Endothelial cell of hepatic sinusoid (primary cell): ENCODE measurements around the gene MSX2.

Source experiments
- in situ Hi-C: cut with HindIII; loops from 2 replicates; pipeline ENCODE4 v1.10.0; 2017; ENCODE audit warnings: low sequenced_read_pairs

Gene MSX2

DNA sequence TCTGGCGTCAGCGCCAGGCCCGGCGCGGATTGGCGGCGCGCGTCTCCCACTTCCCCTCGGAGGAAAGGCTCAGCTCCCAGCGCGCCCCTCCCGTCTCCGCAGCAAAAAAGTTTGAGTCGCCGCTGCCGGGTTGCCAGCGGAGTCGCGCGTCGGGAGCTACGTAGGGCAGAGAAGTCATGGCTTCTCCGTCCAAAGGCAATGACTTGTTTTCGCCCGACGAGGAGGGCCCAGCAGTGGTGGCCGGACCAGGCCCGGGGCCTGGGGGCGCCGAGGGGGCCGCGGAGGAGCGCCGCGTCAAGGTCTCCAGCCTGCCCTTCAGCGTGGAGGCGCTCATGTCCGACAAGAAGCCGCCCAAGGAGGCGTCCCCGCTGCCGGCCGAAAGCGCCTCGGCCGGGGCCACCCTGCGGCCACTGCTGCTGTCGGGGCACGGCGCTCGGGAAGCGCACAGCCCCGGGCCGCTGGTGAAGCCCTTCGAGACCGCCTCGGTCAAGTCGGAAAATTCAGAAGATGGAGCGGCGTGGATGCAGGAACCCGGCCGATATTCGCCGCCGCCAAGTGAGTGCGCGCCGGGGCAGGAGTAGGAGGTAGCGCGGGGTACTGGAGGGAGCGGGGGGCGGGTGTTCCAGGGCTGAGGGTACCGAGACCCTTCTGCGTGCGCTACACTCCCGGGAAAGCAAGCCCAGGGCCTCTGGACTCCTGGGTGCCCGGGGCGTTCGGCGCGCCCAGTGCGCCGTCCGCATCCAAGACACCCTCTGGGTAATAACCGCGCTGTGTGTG lies at the start of gene MSX2:
MSX2 (plus strand) TSS at position 99 of the 777 bp plus-strand sequence; CDS start at position 177, 78 bp downstream.
- in situ Hi-C loops: no loop called here

DNA sequence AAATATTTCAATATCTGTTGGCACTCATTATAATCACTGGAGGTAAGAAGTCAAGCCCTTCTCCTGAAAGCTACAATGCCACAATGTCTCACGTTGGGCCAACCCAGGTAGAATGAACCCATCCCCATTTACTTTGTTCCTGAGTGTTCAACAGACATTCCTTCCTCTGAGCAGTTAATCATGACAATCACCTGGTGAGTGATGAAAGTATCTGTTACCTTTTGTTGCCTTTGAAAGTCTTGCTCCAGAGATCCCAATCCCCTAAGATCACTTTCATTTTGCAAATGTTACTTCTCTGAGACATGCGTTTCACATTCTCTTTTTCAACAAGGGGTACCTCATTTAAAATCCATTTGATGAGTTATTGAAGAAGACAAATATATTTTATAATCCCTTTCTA lies 49.3 kb upstream of the MSX2 start:
- in situ Hi-C loops: no loop called here

DNA sequence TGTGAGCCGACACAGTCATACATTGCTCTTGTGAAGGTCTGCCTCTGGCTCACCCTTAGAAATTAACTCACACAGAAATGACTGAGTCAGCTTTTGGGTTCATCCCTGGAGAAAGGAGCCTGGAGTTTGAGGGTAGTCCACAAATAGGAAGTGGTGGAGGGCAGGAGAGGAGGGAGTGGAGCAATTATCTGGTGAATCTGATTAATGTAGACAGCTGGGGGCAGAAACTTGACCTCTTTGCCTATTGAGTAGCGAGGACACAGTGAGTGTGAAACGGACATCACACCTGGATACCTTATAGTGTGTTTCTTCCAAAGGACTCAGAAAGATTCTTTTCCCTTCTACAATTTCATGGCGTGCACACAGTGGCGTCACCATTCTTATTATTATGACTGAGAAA lies 48.5 kb upstream of the MSX2 start:
- in situ Hi-C loops: no loop called here

DNA sequence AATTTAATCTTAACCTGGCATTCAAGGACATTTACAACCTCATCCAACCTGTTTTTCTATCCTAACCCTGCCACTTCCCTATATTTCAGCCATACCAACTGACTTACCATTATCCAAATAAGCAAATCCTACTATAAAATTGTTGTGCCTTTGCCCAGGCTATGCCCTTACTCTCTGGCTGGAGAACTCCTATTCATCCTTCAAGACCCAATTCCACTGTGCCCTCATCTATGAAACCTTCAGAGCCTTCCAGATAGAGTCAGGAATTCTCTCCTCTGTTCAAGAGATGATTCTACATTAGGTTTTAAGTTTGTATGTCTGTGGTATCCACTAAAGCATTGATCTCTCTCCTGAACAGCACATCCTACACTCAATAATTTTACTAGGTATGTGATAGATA lies 46.3 kb upstream of the MSX2 start:
- in situ Hi-C loops: no loop called here

DNA sequence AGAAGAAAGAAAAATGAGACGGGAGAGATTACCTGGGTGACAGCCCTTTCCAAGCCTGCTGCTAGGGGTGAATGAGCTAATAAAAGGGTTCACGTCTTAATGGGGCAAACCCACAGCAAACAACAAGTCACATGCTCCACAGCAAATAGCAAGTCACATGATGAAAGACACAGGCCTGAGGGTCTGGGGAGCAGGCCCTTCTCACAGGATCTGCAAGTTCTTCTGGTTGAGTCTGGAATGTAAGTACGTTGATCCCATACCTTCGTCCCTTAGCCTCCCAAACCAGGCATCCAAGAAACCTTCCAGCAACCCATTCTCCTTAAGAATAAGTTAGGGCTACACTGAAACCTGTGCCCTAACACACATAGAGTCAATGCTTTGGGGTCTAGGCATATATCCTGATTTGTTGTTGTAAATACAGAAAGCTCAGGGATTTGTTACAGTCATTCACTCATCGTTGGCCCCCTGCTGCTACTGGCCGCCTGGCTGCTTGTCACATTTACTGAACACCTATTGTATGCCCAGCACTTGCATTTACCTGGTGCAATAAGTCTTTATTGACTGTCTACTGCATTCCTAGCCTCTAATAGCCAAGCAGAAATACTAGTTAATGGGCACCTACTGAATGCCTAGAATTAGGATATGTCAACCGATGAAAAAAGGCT lies 43.3 kb upstream of the MSX2 start:
- in situ Hi-C loops: no loop called here

DNA sequence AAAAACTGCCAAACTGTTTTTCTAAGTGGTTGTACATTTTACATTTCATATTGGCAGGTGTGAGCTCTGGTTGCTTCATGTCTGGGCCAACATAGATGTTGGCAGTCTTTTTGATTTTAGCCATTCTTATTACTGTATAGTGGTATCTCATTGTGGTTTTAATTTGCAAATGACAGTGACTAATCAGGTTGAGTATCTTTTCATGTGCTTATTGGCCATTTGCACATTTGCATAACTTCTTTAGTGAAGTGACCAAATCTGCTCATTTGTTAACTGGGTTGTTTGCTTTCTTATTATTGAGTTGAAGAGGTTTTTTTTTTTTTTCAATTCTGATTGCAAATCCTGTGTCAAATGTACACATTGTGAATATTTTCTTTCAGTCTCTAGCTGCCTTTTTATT lies 36.9 kb upstream of the MSX2 start:
- in situ Hi-C loops: no loop called here

DNA sequence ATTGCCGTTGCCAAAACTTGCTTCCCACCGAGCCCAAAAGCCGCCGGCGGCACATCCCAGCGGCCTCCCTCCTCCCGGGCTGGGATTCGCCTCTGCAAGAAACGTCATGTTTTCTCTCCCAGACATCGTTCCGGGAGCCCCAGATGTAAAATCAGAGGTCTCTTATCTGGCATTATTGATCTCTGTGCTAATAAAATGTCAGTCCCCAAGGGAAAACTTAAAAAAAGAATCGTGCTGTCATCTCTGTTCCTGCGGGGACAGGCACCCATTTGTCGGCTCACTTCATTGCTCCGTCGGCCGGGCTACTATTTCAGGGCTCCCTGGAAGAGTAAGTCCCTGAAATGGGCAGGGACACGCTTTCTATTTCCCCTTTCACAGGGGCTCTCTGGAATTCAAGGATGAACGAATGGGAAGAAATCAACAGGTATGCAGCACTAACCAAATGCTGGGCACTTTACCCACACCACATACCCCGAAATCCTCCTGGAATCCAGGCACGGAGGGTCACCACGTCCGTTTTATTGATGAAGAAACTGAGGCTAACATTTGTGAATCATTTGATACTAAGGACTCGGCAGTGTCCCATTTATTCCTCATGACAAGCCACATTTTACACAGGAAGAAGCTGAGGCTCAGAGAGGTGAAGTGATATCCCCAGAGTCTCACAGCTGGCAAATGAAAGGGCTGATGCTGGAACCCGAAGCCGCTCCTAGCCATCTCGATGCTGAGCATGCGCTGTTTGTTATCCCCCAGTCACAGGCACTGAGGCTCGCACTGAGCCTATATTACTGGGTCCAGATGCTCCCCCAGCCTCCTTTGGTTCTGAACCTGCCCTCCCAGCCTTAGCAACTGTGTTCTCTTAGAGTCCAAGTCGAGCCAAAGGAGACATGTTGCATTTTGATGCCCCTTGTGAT lies 35.7 kb upstream of the MSX2 start:
- in situ Hi-C loops: no loop called here

DNA sequence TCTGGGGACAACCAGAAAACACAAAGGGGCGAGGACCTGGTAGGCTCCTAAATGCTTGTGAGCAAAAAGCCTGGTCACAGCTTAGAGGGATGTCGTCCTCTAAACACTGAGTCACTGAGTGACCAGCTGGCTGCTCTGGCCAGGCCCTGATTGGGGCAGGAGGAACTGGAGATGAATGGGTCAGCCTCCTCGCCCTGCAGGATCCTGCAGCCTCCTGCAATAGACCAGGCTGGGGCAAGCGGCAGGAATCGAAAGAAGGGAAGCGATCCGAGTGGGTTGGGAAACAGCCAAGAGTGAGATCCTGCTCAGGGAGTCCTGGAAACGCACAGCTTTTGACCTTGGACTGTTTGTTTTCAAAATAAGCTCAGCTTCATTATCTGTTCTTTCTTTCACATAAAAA lies 34.1 kb upstream of the MSX2 start:
- in situ Hi-C loops: no loop called here

DNA sequence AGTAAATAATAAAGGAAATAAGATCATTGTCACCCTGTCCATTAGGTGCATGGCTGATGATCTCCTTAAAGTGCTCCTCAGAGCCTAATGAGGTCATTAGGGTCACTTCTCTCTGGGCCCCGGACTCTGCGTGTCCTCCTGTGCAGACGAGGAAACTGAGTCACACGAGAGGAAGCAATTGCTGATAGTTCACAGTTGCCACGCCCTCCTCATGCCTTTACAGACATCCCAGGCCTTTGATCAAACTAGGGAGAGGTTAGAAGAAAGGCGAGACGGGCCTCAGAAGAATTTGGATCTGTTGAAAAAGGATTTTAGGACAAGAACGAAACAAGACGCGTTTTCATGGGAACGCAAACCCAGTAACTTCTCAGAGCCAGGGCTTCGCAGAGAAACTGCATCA lies 32.0 kb upstream of the MSX2 start:
- in situ Hi-C loops: no loop called here

DNA sequence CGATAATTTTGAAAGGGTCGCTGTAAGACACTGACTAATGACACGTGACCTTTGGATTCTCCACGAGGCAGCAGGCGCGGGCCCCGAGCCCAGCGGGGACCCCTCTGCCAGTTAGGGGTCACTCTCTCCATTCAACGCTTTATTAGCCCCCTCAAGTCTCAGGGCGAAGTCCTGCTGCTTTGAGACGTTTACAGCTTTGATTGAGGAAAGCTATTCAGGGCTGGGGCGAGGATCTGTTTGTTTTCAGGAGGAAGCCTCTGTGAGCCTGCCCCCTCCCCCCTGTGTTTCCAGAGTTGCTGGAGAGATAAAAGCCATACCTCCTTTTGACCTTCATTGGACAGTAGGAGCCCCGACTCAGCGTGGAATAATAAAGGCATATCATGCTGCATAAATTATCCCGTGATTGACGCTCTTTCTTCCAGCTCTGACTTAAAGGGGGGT lies 31.4 kb upstream of the MSX2 start:
- in situ Hi-C loops: no loop called here

DNA sequence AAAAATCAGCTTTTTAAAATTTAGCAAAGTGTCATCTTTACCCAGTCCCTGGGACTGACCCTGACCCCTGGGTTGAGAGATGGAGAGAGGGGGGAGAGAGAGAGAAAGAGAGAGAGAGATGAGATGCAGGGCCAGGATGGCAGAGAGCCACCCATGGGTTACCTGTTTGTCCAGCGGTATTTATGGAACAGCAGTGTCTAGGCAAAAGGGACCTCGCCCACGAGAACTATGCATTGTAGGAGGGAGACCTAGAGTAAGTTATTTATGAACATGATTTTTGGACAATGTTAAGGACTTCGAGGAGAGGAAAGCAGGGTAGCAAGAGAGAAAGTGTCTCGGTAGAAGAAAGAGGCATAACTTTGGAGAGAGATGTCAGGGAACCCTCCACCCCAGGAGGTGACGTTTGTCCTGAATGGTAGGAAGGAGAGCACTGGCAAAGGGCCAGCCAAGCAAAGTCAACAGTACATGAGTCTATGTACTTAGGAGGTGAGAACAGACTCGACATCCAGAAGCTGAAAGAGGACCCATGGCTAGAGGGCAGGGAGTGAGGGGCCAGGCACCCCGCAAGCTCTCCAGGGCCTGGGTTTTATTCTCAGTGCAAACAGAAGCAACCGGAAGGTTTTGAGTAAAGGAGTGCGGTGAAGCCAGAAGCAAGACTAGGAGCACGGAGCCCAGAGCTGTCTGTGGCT lies 30.5 kb upstream of the MSX2 start:
- in situ Hi-C loops: no loop called here

DNA sequence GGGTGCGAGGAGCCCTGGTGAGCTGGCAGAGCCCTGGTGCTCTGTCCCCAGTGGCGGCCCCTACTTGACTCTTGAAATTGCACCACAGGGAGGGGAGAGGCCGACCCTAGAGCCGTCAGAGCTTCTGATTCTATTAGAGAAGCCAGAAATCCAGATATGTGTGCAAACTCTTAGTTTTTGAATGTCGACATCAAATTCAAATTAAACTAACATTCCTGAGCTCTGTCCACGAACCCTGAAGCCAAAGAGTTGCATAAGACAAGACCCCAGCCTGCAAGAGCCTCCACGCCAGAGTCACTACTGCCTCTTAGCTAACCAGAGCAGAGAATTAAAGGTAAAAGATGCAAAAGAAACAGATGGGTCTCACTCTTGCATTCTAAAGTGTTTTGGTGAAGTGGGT lies 29.8 kb upstream of the MSX2 start:
- in situ Hi-C loops: no loop called here

DNA sequence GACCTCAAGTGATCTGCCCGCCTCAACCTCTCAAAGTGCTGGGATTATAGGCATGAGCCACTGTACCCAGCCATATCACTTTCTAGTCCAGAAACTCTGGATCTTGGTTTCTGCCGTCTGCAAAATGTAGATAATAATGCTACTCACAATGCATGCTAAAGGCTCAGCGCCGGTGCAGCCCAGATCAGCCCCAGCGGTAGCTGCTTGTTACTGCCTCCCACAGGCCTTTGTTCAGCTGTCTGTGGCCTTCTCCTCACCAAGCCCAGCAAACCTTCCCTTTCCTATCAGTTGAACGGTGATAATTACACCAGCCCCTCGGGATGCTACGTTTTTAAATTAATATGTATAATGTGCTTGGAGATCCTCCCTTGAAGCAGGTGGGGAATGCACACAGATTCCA lies 26.2 kb upstream of the MSX2 start:
- in situ Hi-C loops: no loop called here

DNA sequence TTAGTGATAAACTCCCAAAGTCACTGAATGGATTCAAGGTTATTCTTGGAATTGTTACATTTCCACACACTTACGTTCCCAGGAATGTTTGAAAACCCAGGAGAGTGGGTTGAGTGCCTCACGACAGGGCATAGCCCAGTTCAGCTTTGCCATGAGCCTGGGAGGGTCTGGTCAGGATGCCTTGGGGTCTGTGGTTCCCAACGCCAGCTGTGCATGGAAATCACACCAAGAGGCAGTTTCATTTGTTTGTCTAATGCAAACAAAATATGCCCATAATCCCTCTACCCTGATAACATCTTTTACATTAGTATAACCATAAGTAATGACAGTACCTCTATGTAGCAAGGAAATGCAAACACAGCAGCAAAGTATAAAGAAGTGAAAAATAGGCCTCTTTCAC lies 25.3 kb upstream of the MSX2 start:
- in situ Hi-C loops: no loop called here

DNA sequence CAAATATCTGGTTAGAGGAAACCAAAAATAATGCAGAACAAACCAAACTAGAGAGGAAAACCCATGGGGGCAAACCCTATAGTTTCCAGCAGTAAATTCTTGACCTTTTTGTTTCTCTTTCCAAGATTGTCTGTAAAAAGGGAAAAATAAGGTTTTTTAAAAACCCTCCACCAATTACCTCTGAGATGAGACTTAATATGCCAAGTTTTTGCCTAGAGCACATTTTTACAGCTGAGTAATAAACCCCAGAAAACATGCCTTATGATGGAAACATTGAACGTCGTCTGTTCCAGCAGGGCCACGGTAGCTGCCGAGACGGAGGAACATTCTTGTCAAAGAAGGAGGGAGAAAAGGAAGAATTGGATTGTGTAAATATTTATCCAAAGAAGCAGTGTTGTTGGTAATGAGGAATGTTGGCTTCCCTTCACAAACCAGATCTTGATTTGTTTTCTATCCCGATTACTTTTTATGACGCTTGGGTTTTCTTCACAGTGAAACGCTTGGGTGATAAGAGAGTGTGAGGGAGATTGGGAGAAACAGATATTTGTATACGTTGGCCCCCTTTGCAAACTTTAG lies 17.3 kb upstream of the MSX2 start:
- in situ Hi-C loops: no loop called here

DNA sequence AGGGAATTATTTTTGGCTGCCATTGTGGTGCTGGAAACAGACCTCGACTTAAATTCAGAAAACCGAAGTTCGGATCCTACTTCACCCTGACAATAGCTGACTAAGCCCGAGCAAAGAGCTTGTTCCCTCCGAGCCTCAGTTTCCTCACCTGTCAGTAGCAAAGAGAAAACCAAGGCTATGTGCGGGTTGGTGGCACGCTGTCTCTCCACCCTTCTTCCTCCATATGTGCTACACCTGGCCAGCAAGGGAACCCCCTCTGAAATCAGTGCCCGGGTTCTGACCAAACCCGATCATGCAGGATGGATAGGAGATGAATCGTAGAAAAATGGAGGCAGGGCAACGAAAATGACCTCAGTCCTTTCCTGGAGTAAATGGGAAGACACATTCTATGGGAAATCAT lies 16.7 kb upstream of the MSX2 start:
- in situ Hi-C loops: no loop called here

DNA sequence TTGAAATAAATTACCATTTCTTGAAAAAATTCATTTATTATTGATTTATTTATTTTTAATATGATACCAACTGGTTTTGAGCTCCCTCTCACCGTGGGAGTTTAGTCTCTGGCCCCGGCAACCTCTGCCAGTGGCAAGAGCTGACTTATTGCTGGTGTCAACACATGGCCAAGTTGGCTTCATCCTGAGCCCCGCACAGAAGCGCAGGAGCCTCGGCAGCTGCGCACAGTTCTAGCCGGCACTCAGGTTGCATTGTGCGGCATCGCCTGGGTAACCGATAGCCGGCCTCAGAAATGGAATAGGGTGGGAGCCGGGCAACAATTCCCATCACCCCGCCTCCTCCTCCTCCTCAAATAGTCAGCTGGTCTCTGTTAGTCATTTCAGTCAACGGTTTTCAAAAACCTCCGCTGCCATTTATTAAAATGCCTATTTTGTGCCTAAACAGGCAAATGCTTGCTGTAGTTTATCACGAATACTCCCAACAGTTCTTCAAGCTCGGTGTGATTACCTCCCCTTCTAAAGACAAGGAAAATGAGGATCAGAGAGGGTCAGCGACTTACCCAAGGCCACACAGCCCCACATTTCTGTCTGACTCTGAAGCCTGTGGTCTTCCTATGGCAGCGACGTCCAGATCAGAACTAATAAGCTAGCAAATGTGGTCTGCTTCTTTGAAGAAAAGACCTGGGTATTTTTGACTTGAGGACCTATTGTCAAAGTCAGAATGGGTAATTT lies 15.7 kb upstream of the MSX2 start:
- in situ Hi-C loops: no loop called here

DNA sequence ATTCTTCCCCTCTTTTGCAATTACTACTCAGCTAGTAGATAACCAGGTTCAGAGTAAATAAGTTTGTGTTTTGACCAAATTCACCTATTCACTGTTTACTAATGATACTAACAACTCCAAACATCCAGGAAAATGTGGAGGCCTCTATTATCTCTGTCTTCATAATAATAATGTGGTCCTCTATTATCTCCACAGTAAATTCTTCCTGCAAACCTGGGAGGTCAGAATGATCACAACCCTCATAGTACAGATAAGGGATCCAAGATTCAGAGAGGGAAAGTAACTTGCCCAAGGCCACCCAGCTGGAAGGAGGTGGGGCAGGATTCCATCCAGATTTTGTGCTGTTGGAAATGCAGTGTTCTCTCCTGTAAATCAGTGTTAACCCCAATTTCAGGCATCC lies 9.6 kb upstream of the MSX2 start:
- in situ Hi-C loops: loop anchor here (5.0 kb wide), 1 partner anchor 98 kb away; no protein-coding TSS in a partner anchor

DNA sequence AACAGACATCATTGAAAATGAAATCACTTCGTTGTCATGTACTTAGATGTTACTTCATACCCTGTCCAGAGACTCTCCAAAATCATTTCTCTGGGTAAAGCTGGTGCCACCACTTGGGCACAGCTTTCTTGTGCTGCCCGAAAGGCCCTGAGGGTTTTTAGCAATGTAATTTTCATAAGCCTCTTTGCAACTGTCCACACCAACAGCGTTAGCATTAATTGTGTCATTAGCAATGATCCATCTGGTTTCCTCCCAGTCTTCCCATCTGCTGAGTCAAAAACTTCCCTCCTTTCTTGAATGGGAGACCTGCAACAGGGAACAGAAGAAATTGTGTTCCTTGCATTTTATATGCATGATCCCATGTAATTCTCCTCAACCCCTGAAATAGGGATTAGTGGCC lies 8.6 kb upstream of the MSX2 start:
- in situ Hi-C loops: loop anchor here (5.0 kb wide), 1 partner anchor 96 kb away; no protein-coding TSS in a partner anchor
